ENCODE results near the gene FLAD1. TPM values are rescaled to one million over a fixed set of nuclear protein-coding genes. Genes with fewer than 3 reads are reported as not detected.
A peak's percentile ranks its signal among the peaks of the same experiment; 100 is the strongest.

Gene FLAD1
- total and polyA plus RNA-seq, 7 donors: 17.5 to 36.5 (median 22.8) TPM

DNA sequence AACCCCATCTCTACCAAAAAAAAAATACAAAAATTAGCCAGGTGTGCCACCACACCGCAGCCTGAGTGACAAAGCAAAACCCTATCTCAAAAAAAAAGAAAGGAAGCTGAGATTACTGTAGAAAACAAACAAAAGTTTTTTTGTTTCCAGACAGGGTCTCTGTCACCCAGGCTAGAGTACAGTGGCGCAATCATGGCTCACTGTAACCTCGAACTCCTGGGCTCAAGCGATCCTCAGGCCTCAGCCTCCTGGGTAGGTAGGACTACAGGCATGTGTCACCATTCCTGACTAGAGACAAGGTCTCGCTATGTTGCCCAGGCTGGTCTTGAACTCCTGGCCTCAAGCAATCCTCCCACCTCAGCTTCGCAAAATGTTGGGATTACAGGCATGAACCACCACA, 18.8 kb upstream of the FLAD1 start:
- H3K9me3 ChIP-seq: no peaks in the 10 kb centered on the region
- TF ChIP-seq EP300 (IDR thresholded peaks at IDR 0.05) (no peak), POLR2AphosphoS5 (IDR thresholded peaks at IDR 0.05) (no peak), POLR2A (IDR thresholded peaks at IDR 0.05) (no peak)
- TF ChIP-seq, protein P1, sequence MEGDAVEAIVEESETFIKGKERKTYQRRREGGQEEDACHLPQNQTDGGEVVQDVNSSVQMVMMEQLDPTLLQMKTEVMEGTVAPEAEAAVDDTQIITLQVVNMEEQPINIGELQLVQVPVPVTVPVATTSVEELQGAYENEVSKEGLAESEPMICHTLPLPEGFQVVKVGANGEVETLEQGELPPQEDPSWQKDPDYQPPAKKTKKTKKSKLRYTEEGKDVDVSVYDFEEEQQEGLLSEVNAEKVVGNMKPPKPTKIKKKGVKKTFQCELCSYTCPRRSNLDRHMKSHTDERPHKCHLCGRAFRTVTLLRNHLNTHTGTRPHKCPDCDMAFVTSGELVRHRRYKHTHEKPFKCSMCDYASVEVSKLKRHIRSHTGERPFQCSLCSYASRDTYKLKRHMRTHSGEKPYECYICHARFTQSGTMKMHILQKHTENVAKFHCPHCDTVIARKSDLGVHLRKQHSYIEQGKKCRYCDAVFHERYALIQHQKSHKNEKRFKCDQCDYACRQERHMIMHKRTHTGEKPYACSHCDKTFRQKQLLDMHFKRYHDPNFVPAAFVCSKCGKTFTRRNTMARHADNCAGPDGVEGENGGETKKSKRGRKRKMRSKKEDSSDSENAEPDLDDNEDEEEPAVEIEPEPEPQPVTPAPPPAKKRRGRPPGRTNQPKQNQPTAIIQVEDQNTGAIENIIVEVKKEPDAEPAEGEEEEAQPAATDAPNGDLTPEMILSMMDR (IDR thresholded peaks at IDR 0.05): no peak
- peaks cover 23 to 64% (median 46%) of the 10 kb centered on the region in 4 donors for H3K36me3 ChIP-seq
- intact Hi-C loops (cut with DNase I): loop anchor here (5.0 kb wide), 1 partner anchor 33 kb away; no protein-coding TSS in a partner anchor
- DNase-seq: no peak
- no peak overlapping the region for H3K4me3 ChIP-seq
- no peaks in the 10 kb centered on the region for H3K27me3 ChIP-seq
- WGBS, 2 donors: 91 to 94% methylated on average over 6 of the region's 6 CpGs
- H3K27ac ChIP-seq: no peak overlapping the region
- H3K4me1 ChIP-seq: peaks cover 0 to 44% (median 37%) of the 10 kb centered on the region in 4 donors

DNA sequence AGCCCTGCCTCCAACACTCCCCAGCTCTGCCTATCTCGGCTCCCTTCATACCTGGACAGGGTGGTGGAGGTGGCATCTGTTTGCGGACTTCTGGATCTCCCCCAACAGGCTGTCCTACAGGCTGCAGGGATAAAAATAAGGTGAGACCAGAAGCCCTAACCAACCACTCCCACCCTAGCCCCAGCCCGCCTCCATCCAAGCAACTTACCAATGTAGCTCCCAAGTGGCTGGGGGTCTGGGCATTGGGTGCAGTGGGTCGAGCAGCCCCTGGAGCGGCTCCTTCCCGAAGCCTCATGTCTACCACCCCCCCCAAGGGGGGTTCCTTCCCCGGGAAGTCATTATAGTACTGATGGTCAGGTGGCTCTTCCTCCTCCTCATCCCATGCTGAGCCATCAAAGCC, 17.0 kb upstream of the FLAD1 start:
- Histone ChIP-seq H3K4me3 (no peak overlapping the region), H3K4me1 (peaks cover 0 to 46% (median 41%) of the 10 kb centered on the region in 4 donors), H3K27ac (no peak overlapping the region), H3K36me3 (peaks cover 19 to 59% (median 42%) of the 10 kb centered on the region in 4 donors), H3K27me3 (no peaks in the 10 kb centered on the region), H3K9me3 (no peaks in the 10 kb centered on the region)
- 92 to 96% methylated on average over 7 of the region's 7 CpGs for WGBS, 2 donors
- intact Hi-C loops (cut with DNase I): no loop called here
- TF ChIP-seq POLR2A (IDR thresholded peaks at IDR 0.05) (no peak), EP300 (IDR thresholded peaks at IDR 0.05) (no peak), POLR2AphosphoS5 (IDR thresholded peaks at IDR 0.05) (no peak)
- TF ChIP-seq, protein P1 (IDR thresholded peaks at IDR 0.05): no peak
- no peak for DNase-seq

DNA sequence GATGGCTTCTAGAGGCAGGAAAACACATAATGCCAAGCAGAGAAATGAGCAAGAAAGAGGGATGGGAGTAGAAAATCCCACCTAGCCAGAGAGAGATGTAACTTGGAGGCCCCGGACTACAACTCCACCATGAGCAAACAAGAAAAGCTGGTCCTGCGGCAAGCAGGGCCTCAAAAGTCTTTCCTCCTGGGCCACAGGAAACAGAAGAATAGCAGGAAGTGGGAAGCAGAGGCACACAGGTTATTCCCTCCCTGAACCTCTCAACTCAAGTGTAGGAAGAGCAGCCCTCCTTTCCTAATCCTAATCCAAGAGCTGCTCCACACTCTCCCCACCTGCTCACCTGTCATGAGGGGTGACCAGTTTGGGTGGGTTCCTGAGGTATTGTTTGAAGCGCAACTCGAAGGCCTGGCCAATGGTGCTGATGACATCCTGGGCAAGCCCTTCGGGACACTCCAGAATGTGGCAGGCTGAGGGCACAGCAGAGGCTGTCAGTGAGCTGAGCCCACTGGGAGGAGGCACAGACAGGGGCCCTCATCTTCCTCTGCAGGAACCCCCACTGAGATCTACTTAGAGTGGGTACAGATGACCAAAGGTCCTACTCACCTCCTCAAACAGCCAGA, 15.7 kb upstream of the FLAD1 start:
- no peak for DNase-seq
- WGBS, 2 donors: 78 to 81% methylated on average over 5 of the region's 5 CpGs
- Histone ChIP-seq H3K36me3 (peaks cover 19 to 59% (median 42%) of the 10 kb centered on the region in 4 donors), H3K27me3 (no peaks in the 10 kb centered on the region), H3K27ac (peak overlapping the region in 3 of 4 donors; percentile 41 to 98 (median 98)), H3K9me3 (no peaks in the 10 kb centered on the region), H3K4me1 (peaks cover 0 to 54% (median 51%) of the 10 kb centered on the region in 4 donors), H3K4me3 (no peak overlapping the region)
- TF ChIP-seq POLR2AphosphoS5 (IDR thresholded peaks at IDR 0.05): no peak
- no peak for TF ChIP-seq EP300 (IDR thresholded peaks at IDR 0.05)
- TF ChIP-seq, protein P1 (IDR thresholded peaks at IDR 0.05): no peak
- TF ChIP-seq POLR2A (IDR thresholded peaks at IDR 0.05): no peak
- intact Hi-C loops (cut with DNase I): no loop called here

DNA sequence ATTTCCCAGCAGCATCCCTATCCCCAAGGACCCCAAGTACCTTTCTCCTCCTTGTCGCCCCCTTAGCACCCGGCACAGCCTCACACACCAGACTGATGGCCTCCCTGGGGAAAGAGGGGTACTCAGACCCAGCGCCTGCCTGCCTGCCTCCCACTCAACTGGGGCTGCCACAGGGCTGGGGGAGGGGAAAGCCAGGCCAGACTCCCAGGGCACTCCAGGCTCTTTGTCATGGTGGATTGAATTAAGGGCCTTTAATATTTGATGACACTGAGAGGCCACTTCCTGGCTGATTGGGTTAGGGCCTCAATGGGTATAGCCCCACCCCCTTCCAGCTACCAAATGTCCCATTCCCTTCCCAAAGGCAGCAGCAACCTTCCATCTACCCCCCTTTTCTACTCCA, 14.4 kb upstream of the FLAD1 start:
- TF ChIP-seq EP300 (IDR thresholded peaks at IDR 0.05) (no peak), POLR2AphosphoS5 (IDR thresholded peaks at IDR 0.05) (no peak), POLR2A (IDR thresholded peaks at IDR 0.05) (no peak)
- TF ChIP-seq, protein P1 (IDR thresholded peaks at IDR 0.05): no peak
- intact Hi-C loops (cut with DNase I): no loop called here
- peak overlapping the region in 2 of 4 donors; percentile 48 to 50 for H3K4me3 ChIP-seq
- H3K4me1 ChIP-seq: peaks cover 0 to 56% (median 51%) of the 10 kb centered on the region in 4 donors
- no peak for DNase-seq
- WGBS, 2 donors: 89 to 97% methylated on average over 3 of the region's 3 CpGs
- H3K27ac ChIP-seq: peak overlapping the region; percentile 95 to 98 (median 96)
- H3K27me3 ChIP-seq: no peaks in the 10 kb centered on the region
- peaks cover 19 to 49% (median 37%) of the 10 kb centered on the region in 4 donors for H3K36me3 ChIP-seq
- no peaks in the 10 kb centered on the region for H3K9me3 ChIP-seq
